ENCODE measurements around the gene TSPAN13. TPM values are rescaled to one million over a fixed set of nuclear protein-coding genes. Genes with fewer than 3 reads are reported as not detected.

TSPAN13 gene
- total RNA-seq, 1 experiment from 2014 or later: 80.8 TPM

- DNase-seq (ENCODE audit: low read depth, low spot score) (no peak), ATAC-seq (no peak; the same call in 1 of the 2 replicates)
- intact Hi-C loops (cut with micrococcal nuclease; ENCODE audit: unreplicated experiment) (no loop called here), in situ Hi-C loops (cut with HindIII; ENCODE audit: low pct_unique_long_range_greater_than_20kb, low sequenced_read_pairs) (no loop called here)
- H3K27ac ChIP-seq (ENCODE audit: low read length): no peak overlapping the region
- H3K27me3 ChIP-seq (ENCODE audit: control insufficient read depth, insufficient read depth, low read length): no peaks in the 10 kb centered on the region
- H3K4me3 ChIP-seq (ENCODE audit: low read depth in 2 of 2, low read length in 2 of 2): no peak overlapping the region
- POLR2A ChIA-PET: no interaction called here
- no peaks in the 10 kb centered on the region for H3K36me3 ChIP-seq (ENCODE audit: control insufficient read depth, insufficient read depth, low read length)
- H3K4me1 ChIP-seq (ENCODE audit: control insufficient read depth, insufficient read depth, low read length): no peaks in the 10 kb centered on the region
- TF ChIP-seq TCF7L2 (IDR thresholded peaks at IDR 0.05; ENCODE audit: low read depth, low read length): no peak
- no peak for TF ChIP-seq POLR2AphosphoS5 (IDR thresholded peaks at IDR 0.05; ENCODE audit: low read depth, low read length)
- no peak for TF ChIP-seq REST (IDR thresholded peaks at IDR 0.05; ENCODE audit: insufficient read depth in 1 of 2, low read depth in 2 of 2, low read length in 1 of 2)
- TF ChIP-seq SIN3A (IDR thresholded peaks at IDR 0.05; ENCODE audit: borderline replicate concordance, insufficient read depth, low read depth, low read length): no peak
- no peak for TF ChIP-seq CTCF (IDR thresholded peaks at IDR 0.05)
- H3K9me3 ChIP-seq (ENCODE audit: control insufficient read depth, insufficient read depth, low read depth, low read length): no peaks in the 10 kb centered on the region
- no TSS peak for BruUV-seq (replicated peaks)
- CTCF ChIA-PET: no interaction called here
Observed at GRCh38 chr7:16730937-16731336, 22.6 kb upstream of the TSPAN13 start.

- H3K36me3 ChIP-seq (ENCODE audit: control insufficient read depth, insufficient read depth, low read length): no peaks in the 10 kb centered on the region
- ATAC-seq: no peak
- no peaks in the 10 kb centered on the region for H3K27me3 ChIP-seq (ENCODE audit: control insufficient read depth, insufficient read depth, low read length)
- CTCF ChIA-PET: no interaction called here
- no peak overlapping the region for H3K27ac ChIP-seq (ENCODE audit: low read length)
- TF ChIP-seq POLR2AphosphoS5 (IDR thresholded peaks at IDR 0.05; ENCODE audit: low read depth, low read length) (no peak), SIN3A (IDR thresholded peaks at IDR 0.05; ENCODE audit: borderline replicate concordance, insufficient read depth, low read depth, low read length) (no peak), REST (IDR thresholded peaks at IDR 0.05; ENCODE audit: insufficient read depth in 1 of 2, low read depth in 2 of 2, low read length in 1 of 2) (no peak), TCF7L2 (IDR thresholded peaks at IDR 0.05; ENCODE audit: low read depth, low read length) (no peak), CTCF (IDR thresholded peaks at IDR 0.05) (no peak)
- POLR2A ChIA-PET: no interaction called here
- no peak overlapping the region for H3K4me3 ChIP-seq (ENCODE audit: low read depth in 2 of 2, low read length in 2 of 2)
- H3K9me3 ChIP-seq (ENCODE audit: control insufficient read depth, insufficient read depth, low read depth, low read length): no peaks in the 10 kb centered on the region
- BruUV-seq (replicated peaks): no TSS peak
- in situ Hi-C loops (cut with HindIII; ENCODE audit: low pct_unique_long_range_greater_than_20kb, low sequenced_read_pairs): no loop called here
- intact Hi-C loops (cut with micrococcal nuclease; ENCODE audit: unreplicated experiment): no loop called here
- DNase-seq (ENCODE audit: low read depth, low spot score): no peak
- no peaks in the 10 kb centered on the region for H3K4me1 ChIP-seq (ENCODE audit: control insufficient read depth, insufficient read depth, low read length)
Observed at GRCh38 chr7:16732828-16733227, 20.7 kb upstream of the TSPAN13 start.
